Keratinocyte (primary cell): ENCODE measurements around the gene VOPP1. TPM values are rescaled to one million over a fixed set of nuclear protein-coding genes. Genes with fewer than 3 reads are reported as not detected.

ENCODE experiments used
- DNase-seq: peaks from one replicate; pipeline ENCODE4 v3.0.0-alpha.2; 2011; ENCODE audit warnings: low read depth, missing footprints, low spot score
- FAIRE-seq: peaks from 2 replicates; lab custom pipeline; 2011; peaks lifted over from hg19 to GRCh38; lab: Jason Lieb, UNC
- H2AFZ ChIP-seq: 2 replicates; pipeline ENCODE4 v1.6.0; 2012; ENCODE audit warnings: low read length, control low read depth, inconsistent platforms; ENCODE audit not compliant: control insufficient read depth
- H3K27ac ChIP-seq: 2 replicates; pipeline ENCODE4 v1.5.1; 2011; ENCODE audit warnings: low read length; ENCODE audit not compliant: control insufficient read depth, insufficient read depth
- H3K27me3 ChIP-seq: 3 replicates; pipeline ENCODE4 v1.6.0; 2011; ENCODE audit warnings: low read length; ENCODE audit not compliant: control insufficient read depth, insufficient read depth; ENCODE audit errors: extremely low read depth
- H3K36me3 ChIP-seq, 2 experiments: 2 replicates in 1 of 2; 3 replicates in 1 of 2; pipeline ENCODE4 v1.5.1; 2011; ENCODE audit warnings: low read length in 2 of 2, mild to moderate bottlenecking in 1 of 2; ENCODE audit not compliant: control insufficient read depth in 2 of 2, insufficient read depth in 2 of 2; ENCODE audit errors: extremely low read depth in 1 of 2
- H3K4me1 ChIP-seq: 3 replicates; pipeline ENCODE4 v1.5.1; 2011; ENCODE audit warnings: low read length; ENCODE audit not compliant: control insufficient read depth, insufficient read depth; ENCODE audit errors: extremely low read depth
- H3K4me2 ChIP-seq: 3 replicates; pipeline ENCODE4 v1.6.0; 2011; ENCODE audit warnings: low read depth, low read length; ENCODE audit not compliant: control insufficient read depth, insufficient read depth; ENCODE audit errors: extremely low read depth
- H3K4me3 ChIP-seq, 3 experiments: fragments of 200-600 bp in 1 of 3; sonication (generic) in 1 of 3; 2 replicates in 2 of 3; 3 replicates in 1 of 3; pipeline ENCODE4 v1.5.1; 2011 to 2016; ENCODE audit warnings: low read length in 3 of 3, mild to moderate bottlenecking in 3 of 3, control low read depth in 2 of 3, inconsistent platforms in 1 of 3, low read depth in 1 of 3, mixed read lengths in 1 of 3, mixed run types in 1 of 3, moderate library complexity in 1 of 3; ENCODE audit not compliant: control insufficient read depth in 2 of 3, insufficient read depth in 2 of 3; ENCODE audit errors: extremely low read depth in 1 of 3
- H3K79me2 ChIP-seq: 2 replicates; pipeline ENCODE4 v1.6.0; 2012; ENCODE audit warnings: low read length; ENCODE audit not compliant: control insufficient read depth, insufficient read depth
- H3K9ac ChIP-seq: 3 replicates; pipeline ENCODE4 v1.6.0; 2011; ENCODE audit warnings: low read length; ENCODE audit not compliant: control insufficient read depth, insufficient read depth; ENCODE audit errors: extremely low read depth
- H3K9me1 ChIP-seq: 3 replicates; pipeline ENCODE4 v1.6.0; 2011; ENCODE audit warnings: low read length; ENCODE audit not compliant: control insufficient read depth, insufficient read depth; ENCODE audit errors: extremely low read depth
- H3K9me3 ChIP-seq: 2 replicates; pipeline ENCODE4 v1.5.1; 2012; ENCODE audit warnings: low read depth, low read length; ENCODE audit not compliant: control insufficient read depth
- H4K20me1 ChIP-seq: 3 replicates; pipeline ENCODE4 v1.6.0; 2011; ENCODE audit warnings: low read length; ENCODE audit not compliant: control insufficient read depth, insufficient read depth; ENCODE audit errors: extremely low read depth
- EZH2 ChIP-seq: IDR thresholded peaks from one replicate; pipeline ENCODE4 v1.6.1; 2012; ENCODE audit warnings: inconsistent platforms, mild to moderate bottlenecking, low read length, moderate library complexity
- dilution Hi-C: fragments of 300-500 bp; cut with MboI; formaldehyde crosslinking; loops from one replicate; pipeline ENCODE4 v1.7.0; 2020; ENCODE audit warnings: low sequenced_read_pairs; ENCODE audit not compliant: extremely low pct_ligation_motif_present
- polyA plus RNA-seq, 5 experiments: library from polyadenylated mRNA; depleted of rRNA in 3 of 5; stranded (reverse) in 3 of 5; stranded (forward) in 1 of 5; unstranded in 1 of 5; fragments of >200 nt; gene quantifications; 1 replicate in 1 of 5; 2 replicates in 3 of 5; 3 replicates in 1 of 5; pipeline versions ENCODE4 v1.2.1 to v1.2.3, GENCODE V29; 2011 to 2012; ENCODE audit warnings: missing spikeins in 2 of 5, low read depth in 1 of 5, low replicate concordance in 1 of 5
- TF ChIP-seq, protein P1 (sequence below), 3 experiments: IDR thresholded peaks in 1 of 3; conservative IDR thresholded peaks in 1 of 3; optimal IDR thresholded peaks in 1 of 3; 2 replicates in 2 of 3; 3 replicates in 1 of 3; pipeline versions ENCODE3 to v1.5.1; 2011; ENCODE audit warnings: low read length in 3 of 3, mild to moderate bottlenecking in 3 of 3, moderate library complexity in 2 of 3, control low read depth in 1 of 3, inconsistent platforms in 1 of 3; ENCODE audit not compliant: insufficient read depth in 2 of 3; ENCODE audit errors: extremely low read depth in 1 of 3

VOPP1 gene
- polyA plus RNA-seq, 1 donor (not counting 4 experiments of a cell fraction or from before 2014, with no cell fraction given), result 49.2 TPM

DNA sequence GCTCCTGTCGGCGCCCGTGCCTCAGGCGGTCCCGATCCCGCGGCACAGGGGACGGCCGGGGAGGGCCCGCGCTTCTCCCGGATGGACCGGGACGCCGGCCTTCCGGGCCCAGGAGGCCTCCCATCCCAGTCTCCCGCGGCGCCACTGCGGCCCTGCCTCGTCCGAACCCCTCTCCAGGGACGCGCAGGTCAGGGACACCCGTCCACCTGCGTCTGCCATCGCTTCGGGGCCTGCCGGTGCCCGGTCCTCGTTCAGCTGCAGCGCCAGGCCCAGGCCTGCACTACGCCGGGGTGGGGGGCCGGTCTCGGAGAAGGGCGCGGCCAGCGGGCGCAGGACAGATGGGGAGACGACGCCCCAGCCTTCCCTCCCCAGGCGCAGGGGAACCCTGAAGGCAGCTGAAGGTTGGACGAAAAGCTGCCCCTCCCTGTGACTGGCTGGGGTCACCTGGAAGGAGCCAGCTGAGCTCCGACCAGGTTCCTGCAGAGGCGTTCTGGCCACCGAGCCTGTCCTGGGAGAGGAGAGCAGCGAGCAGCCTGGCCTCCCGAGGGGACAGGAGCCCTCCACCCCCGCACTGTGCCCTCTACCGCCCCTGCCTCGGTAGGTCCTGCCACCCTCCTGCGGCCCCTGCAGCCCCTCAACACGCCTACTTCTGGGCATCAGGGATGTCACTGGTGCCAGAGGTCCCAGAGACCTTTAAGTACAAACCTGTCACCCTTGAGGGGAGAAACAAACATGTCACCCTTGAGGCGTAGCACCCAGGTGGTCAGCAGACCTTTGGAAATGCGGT lies 122.9 kb downstream of the VOPP1 start:
- Histone ChIP-seq H3K36me3 (no peaks in the 10 kb centered on the region), H3K9me3 (no peaks in the 10 kb centered on the region), H4K20me1 (no peaks in the 10 kb centered on the region), H3K27ac (no peak overlapping the region), H3K9me1 (no peaks in the 10 kb centered on the region), H3K4me2 (no peak overlapping the region), H3K79me2 (no peaks in the 10 kb centered on the region), H2AFZ (no peak overlapping the region), H3K9ac (no peak overlapping the region), H3K4me3 (no peak overlapping the region), H3K4me1 (no peaks in the 10 kb centered on the region), H3K27me3 (peaks cover 5% of the 10 kb centered on the region)
- TF ChIP-seq, protein P1, sequence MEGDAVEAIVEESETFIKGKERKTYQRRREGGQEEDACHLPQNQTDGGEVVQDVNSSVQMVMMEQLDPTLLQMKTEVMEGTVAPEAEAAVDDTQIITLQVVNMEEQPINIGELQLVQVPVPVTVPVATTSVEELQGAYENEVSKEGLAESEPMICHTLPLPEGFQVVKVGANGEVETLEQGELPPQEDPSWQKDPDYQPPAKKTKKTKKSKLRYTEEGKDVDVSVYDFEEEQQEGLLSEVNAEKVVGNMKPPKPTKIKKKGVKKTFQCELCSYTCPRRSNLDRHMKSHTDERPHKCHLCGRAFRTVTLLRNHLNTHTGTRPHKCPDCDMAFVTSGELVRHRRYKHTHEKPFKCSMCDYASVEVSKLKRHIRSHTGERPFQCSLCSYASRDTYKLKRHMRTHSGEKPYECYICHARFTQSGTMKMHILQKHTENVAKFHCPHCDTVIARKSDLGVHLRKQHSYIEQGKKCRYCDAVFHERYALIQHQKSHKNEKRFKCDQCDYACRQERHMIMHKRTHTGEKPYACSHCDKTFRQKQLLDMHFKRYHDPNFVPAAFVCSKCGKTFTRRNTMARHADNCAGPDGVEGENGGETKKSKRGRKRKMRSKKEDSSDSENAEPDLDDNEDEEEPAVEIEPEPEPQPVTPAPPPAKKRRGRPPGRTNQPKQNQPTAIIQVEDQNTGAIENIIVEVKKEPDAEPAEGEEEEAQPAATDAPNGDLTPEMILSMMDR (optimal IDR thresholded peaks at IDR 0.05 in 1 of 3, IDR thresholded peaks at IDR 0.05 in 1 of 3, conservative IDR thresholded peaks at IDR 0.05 in 1 of 3; ENCODE audit: extremely low read depth in 1 of 3, insufficient read depth in 2 of 3, low read length in 3 of 3), result no peak
- no peak for TF ChIP-seq EZH2
- dilution Hi-C loops, result no loop called here
- no peak for DNase-seq
- FAIRE-seq, result no peak

- no peak overlapping the region for H2AFZ ChIP-seq
These were observed 123.8 kb downstream of the VOPP1 start for GRCh38 chr7:55448526-55448925.

More at GRCh38 chr7:55448526-55448925, 123.8 kb downstream of the VOPP1 start:
- no peaks in the 10 kb centered on the region for H4K20me1 ChIP-seq
- H3K4me3 ChIP-seq, result no peak overlapping the region
- no peaks in the 10 kb centered on the region for H3K36me3 ChIP-seq
- no peaks in the 10 kb centered on the region for H3K79me2 ChIP-seq
- H3K9me3 ChIP-seq, result no peaks in the 10 kb centered on the region
- no peak overlapping the region for H3K27ac ChIP-seq
- H3K9me1 ChIP-seq, result no peaks in the 10 kb centered on the region
- no peak overlapping the region for H3K9ac ChIP-seq
- dilution Hi-C loops, result no loop called here
- peaks cover 5% of the 10 kb centered on the region for H3K27me3 ChIP-seq
- DNase-seq (no peak), FAIRE-seq (no peak)
- no peaks in the 10 kb centered on the region for H3K4me1 ChIP-seq
- no peak overlapping the region for H3K4me2 ChIP-seq
- TF ChIP-seq, protein P1 (optimal IDR thresholded peaks at IDR 0.05 in 1 of 3, IDR thresholded peaks at IDR 0.05 in 1 of 3, conservative IDR thresholded peaks at IDR 0.05 in 1 of 3; ENCODE audit: extremely low read depth in 1 of 3, insufficient read depth in 2 of 3, low read length in 3 of 3), result no peak
- no peak for TF ChIP-seq EZH2
